Globus pallidus (tissue), 1 donor: ENCODE measurements around the gene ENTPD7.
"Not testable (repeated sequence)": the region's sequence is repeated elsewhere in the genome, so short reads cannot be mapped to it uniquely, and the experiment has no call there.

Source experiments
- DNase-seq: peaks from one replicate; pipeline ENCODE4 v3.0.0-alpha.2; 2015; ENCODE audit warnings: low spot score

The ENTPD7 gene

GRCh38 chr10:99659031-99659867, at the start of gene ENTPD7:
Gene ENTPD7, plus strand, starts transcription at chr10:99659509. Its CDS starts 448 bp downstream, at chr10:99659957.
- DNase-seq, result peak; percentile 85

GRCh38 chr10:99610221-99610620, 49.1 kb upstream of the ENTPD7 start:
- no peak for DNase-seq

- no peak for DNase-seq
Observed at GRCh38 chr10:99611326-99611725, 48.0 kb upstream of the ENTPD7 start.

- DNase-seq, result peak; percentile 46
Observed at GRCh38 chr10:99612167-99612831, 47.0 kb upstream of the ENTPD7 start.

- DNase-seq, result no peak
Observed at GRCh38 chr10:99615426-99615825, 43.9 kb upstream of the ENTPD7 start.

- no peak for DNase-seq
Observed at GRCh38 chr10:99617696-99618095, 41.6 kb upstream of the ENTPD7 start.

- DNase-seq, result no peak
Observed at GRCh38 chr10:99619090-99619800, 40.1 kb upstream of the ENTPD7 start.

- peak; percentile 100 for DNase-seq
Observed at GRCh38 chr10:99619851-99620710, 39.2 kb upstream of the ENTPD7 start, which contains the start of gene SLC25A28. Gene SLC25A28, minus strand, starts transcription at chr10:99620439. Its CDS starts 104 bp downstream, at chr10:99620335.

GRCh38 chr10:99620711-99621453, 38.4 kb upstream of the ENTPD7 start:
- peak; percentile 86 for DNase-seq

- DNase-seq, result no peak
Observed at GRCh38 chr10:99621454-99622251, 37.7 kb upstream of the ENTPD7 start.

- no peak for DNase-seq
Observed at GRCh38 chr10:99623919-99624318, 35.4 kb upstream of the ENTPD7 start.

GRCh38 chr10:99625124-99625523, 34.2 kb upstream of the ENTPD7 start:
- DNase-seq, result not testable (repeated sequence)

- no peak for DNase-seq
Observed at GRCh38 chr10:99628923-99629624, 30.2 kb upstream of the ENTPD7 start.

GRCh38 chr10:99629625-99629978, 29.7 kb upstream of the ENTPD7 start:
- DNase-seq, result no peak

GRCh38 chr10:99630433-99630832, 28.9 kb upstream of the ENTPD7 start:
- no peak for DNase-seq

- DNase-seq, result no peak
Observed at GRCh38 chr10:99630991-99631390, 28.3 kb upstream of the ENTPD7 start.

- no peak for DNase-seq
Observed at GRCh38 chr10:99631496-99631895, 27.8 kb upstream of the ENTPD7 start.

GRCh38 chr10:99633832-99634231, 25.5 kb upstream of the ENTPD7 start:
- no peak for DNase-seq

GRCh38 chr10:99647601-99648151, 11.6 kb upstream of the ENTPD7 start:
- DNase-seq, result no peak
